ENCODE results near the gene KLHDC3.
"Not testable (repeated sequence)": the region's sequence is repeated elsewhere in the genome, so short reads cannot be mapped to it uniquely, and the experiment has no call there.

KLHDC3 gene

DNA sequence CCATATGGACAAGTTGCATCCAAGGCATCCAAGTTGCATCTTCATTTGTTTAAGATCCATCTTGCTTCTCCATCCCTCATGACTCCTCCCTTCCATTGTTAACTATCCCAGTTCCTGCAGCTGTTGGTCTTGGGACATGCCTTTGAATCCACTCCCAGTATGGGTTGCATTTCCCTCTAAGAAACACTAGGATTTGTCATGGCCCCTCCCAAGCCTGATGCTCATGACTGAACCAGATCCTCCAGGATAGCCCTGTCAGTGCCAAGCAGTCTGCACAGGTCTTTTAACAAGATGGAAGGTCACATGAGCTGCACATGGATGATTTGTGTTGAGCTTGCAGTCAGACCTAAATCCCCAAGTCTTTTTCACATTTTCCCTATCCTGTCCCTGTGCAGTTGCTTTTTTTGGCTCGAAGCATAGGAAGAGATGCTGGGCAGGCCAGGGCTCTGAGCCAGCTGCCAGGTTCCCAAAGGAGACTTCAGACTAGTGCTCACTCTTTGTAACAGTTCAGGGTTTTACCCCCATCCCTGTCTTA, 25.5 kb upstream of the KLHDC3 start:
- no peak for DNase-seq

DNA sequence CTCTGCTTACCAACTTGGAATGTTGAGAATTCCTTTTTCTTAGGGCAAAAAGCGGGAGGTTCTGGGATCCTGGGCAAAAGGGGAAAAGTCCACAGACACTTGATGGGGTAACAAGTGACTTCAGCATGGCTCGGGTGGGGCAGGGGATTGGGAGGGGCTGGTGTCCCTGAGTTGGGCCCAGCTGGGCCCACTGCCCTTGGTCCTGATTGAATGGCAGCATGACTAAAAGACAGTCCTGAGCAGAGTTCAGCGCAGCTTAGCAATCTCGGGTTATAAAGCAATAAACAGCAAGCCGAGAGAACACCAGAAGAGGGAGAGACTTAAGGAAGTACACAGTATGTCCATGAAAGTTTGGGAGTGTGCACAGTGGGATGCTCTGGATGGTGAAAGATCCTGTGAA, 24.1 kb upstream of the KLHDC3 start:
- no peak for DNase-seq

DNA sequence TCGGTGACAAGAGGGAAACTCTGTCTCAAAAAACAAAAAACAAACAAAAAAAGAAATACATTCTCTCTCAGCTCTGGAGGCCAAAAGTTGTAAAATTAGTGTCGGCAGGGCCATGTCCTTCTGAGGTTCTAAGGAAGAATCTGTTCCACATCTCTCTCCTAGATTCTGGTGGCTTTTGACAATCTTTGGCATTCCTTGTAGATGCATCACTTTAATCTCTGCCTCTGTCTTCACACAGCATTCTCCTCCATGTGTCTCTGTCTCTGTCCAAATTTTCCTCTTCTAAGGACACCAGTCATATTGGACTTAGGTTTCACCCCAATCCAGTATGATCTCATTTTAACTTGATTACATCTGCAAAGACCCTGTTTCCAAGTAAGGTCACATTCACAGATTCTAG, 20.6 kb upstream of the KLHDC3 start:
- DNase-seq, result no peak

DNA sequence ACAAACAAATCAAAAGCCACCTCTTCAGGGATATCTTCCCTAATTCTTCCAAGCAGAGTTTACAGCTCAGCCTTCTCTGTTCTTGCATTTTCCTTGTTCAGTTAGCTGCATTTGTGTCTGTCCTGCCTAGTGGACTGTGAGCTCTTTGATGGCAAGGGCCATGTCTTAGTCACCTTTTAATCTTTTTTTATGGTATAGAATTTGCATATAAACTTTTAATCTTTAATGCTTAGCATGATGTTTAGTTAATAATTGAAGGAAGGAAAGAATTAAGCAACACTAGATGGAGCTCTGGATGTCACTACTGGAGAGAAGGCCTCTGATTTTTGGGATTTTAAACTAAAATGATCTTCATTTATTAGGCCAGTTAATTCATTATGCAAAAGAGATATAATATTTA, 17.5 kb upstream of the KLHDC3 start:
- DNase-seq, result no peak

DNA sequence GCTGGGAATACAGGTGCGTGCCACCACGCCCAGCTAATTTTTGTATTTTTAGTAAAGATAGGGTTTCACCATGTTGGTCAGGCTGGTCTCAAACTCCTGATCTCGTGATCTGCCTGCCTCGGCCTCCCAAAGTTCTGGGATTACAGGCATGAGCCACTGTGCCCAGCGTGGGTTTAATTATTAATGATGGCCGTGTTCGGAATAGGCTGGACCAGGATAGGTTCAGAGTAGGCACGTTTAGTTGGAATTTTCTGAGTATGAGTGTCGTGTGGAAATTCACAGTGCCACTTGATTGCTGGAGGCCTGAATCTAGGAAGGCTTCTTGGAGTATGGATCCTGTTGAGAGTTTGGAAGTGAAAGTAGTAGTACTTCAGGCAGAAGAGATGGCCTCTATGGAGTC, 15.8 kb upstream of the KLHDC3 start:
- DNase-seq, result not testable (repeated sequence)

DNA sequence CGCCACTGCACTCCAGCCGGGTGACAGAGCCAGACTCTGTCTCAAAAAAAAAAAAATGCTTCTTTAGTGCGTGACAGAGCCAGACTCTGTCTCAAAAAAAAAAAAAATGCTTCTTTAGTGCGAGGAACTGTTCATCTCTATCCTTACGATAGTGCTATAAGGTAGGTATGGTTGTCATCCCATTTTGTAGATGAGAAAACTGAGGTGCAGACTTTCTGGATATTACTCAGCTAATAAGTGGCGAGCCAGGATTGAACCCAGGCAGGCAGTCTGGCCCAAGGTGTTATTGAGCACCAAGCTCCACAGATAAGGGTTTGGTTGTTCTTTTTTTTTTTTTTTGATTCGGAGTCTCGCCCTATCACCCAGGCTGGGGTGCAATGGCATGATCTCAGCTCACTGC, 12.2 kb upstream of the KLHDC3 start:
- DNase-seq, result no peak

DNA sequence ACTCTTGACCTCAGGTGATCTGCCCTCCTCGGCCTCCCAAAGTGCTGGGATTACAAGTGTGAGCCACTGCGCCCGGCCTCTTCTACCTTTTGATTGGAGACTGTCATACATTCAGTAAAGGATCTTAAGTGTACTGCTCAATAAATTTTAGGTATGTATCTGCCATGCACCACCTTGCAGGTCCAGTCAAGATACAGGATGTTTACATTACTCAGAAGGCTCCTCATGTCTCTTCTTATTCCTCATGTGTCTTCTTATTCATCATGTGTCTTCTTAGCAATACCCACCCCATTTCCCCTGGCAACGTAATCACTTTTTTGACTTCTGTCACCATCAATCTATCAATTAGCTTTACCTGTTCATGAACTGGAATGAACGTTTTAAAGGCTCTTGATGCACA, 8.2 kb upstream of the KLHDC3 start:
- DNase-seq, result no peak

DNA sequence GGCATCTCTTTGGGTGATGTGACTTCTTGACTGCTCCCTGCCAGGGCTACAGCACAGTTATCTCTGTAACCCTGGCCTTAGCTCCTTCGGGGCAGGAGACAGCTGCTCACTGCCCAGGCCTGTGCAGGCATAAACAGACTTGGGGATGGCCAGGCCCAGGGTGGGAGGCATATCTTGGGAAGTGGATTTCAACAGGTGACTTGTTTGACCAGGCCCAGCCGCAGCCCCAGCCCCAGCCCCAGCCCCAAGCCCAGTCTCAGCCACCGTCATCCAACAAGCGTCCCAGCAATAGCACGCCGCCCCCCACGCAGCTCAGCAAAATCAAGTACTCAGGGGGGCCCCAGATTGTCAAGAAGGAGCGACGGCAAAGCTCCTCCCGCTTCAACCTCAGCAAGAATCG, 7.8 kb upstream of the KLHDC3 start:
- no peak for DNase-seq

DNA sequence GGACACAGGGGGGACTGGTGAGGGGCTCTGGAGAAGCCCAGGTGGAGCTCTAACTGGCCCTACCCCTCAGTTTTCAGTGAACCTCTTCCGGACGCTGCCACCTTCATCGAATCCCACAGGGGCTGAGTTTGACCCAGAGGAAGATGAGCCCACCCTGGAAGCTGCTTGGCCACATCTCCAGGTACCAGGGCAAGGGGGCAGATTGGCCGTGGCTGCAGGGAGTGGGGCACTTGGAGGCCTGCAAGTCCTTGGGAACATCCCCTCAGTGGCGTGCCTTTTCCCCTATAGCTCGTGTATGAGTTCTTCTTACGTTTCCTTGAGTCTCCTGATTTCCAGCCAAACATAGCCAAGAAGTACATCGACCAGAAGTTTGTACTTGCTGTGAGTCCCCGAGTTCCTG, 6.9 kb upstream of the KLHDC3 start:
- DNase-seq, result no peak

DNA sequence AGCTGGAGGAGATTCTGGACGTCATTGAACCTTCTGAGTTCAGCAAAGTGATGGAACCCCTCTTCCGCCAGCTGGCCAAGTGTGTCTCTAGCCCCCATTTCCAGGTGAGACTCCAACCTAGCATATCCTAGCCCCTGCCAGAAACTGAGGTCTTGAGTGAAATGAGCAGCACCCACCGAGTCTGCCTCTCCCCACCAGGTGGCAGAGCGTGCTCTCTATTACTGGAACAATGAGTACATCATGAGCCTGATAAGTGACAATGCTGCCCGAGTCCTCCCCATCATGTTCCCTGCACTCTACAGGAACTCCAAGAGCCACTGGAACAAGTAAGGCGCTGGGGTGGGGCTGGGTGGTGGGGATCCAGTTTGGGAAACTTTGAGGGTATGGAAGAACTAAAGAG, 4.9 kb upstream of the KLHDC3 start:
- DNase-seq, result peak; percentile 47

DNA sequence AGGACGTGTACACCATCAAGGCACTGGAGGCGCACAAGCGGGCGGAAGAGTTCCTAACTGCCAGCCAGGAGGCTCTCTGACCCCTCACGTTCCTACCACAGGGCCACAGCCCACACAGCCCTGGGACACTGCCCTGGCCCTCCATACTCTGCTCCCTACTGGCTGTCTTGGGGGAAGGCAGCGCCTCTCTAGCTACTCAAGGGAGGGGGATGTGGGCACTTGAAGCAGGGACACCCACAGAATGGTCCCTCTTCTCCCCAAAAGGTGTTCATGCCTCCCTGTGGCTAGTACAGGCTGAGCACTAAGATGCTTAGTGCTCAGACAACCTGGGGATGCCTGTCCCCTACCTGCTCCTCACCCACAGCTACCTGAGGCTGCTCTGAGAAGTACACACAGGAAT, 2.8 kb upstream of the KLHDC3 start:
- DNase-seq, result no peak

DNA sequence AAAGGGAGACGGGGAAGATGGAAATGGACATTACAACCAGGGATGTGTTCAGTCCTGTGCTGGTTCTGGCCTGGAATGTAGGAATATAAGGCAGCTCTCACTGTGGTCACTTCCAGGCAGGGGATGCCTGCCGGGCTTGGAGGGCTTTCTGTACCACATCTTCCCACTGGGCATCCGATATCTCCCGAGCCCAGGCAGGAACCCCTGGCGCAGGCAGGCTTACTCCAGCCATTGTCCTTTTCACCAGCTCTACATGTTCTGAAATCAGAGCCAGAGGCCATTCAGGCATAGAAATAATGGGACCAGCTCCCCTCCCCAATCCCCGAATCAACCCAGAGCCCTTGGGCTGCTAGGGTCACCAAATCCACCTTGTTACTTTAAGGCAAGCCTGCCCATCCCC, 1.7 kb upstream of the KLHDC3 start:
- DNase-seq, result no peak

DNA sequence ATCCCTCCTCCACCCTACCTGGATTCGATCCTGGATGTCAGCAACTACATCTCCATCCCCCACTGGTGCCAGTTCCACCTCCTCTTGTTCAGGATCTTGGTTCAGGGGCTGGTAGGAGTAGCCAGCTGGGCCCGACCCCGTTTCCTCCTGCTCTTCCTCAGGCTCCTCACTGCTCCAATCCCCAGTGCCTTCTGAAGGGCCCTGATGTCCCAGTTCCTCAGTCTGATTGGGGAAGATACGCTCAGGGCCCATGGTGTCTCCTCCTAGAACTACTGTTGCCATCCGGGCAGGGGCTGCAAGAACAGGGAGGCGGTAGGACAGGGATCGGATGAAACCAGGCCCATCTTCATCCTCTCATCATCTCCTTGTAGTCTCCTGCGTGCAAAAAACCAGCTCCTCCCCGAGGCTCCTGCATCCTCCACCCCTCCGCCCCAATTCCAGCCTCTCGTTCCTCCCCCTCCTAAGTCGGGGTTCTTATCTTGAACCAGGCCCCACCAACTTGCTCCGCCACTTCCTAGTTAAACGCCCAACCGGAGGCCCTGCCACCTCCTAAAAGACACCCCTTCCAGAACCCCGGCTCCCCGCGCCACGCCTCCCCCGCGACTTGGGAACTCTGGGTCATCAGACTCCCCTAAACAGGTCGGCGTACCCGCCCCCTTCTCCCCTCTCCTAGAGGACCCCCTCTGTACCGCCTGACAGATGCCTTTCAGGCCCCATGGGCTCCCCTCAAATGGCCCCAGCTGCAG, 779 bp upstream of the KLHDC3 start:
- no peak for DNase-seq

DNA sequence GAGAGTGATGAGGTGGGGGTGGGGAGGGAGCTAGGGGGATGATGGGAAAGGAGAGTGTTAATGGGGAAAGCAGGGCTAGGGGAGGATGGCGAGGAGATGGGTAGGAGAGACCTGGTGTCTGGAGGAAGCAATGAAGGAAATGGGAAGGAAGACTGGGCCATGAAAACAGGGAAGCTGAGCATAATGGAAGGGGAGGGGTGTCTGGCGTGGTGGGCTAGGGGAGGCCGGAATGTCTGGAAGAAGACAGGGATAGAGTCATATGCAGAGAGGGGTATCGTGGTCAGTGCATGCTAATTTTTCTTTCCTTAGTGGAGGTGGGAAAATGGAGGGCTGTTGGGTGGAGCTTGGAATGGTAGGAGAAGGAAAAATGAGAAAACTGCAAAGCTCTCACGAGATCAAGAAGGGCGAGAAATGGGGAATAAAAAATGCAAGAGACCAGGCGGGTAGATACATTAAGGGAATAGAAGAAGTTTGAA, 423 bp downstream of the KLHDC3 start:
- no peak for DNase-seq

DNA sequence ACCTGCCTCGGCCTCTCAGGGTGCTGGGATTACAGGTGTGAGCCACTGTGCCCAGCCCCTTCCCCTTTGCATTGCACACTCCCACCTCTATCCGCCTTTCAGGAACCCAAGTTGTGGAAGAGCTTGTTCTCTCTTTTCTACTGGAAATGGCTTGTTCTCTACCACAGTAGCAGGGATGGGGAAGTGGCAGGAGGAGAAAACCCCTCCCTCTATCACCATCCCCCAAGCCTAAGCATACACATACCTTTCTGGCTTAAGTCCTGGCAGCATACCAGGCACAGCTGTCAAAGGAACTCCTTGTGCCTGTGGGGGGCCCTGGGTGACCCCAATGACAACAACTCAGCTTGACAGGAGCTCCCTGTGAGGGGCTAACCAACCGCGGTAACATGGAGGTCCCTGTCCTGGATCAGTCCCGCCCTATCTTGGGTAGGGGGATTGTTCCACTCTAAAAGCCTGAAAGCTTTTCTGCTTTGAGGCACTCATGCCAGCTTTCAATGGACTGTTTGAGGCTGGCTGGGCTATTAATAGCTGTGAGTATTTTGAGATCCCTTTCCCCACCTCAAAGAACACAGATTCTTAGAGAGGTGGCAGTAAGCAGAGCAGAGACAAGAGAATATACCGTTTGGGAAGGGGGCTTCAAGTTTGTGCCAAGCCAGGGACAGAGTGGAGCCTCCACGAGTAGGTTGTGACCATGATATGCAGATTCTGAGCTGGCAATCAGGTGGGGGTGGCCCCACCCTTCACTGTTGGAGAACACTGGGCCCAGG, 2.3 kb downstream of the KLHDC3 start:
- DNase-seq, result no peak

DNA sequence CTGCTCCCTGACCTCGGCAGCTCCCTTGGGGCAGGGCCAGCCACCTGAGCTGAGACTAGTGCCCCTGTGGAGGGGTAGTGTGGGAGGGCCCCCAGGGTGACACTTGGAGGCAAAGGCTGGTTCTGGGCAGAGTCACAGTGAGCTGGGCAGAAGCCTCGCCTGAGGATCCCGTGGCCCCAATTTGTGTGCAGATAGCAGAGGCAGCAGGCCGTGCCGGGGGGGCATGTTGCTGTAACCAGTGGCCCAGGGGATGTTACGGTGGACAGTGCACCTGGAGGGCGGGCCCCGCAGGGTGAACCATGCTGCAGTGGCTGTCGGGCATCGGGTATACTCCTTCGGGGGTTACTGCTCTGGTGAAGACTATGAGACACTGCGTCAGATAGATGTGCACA, 2.9 kb downstream of the KLHDC3 start:
- DNase-seq, result no peak

DNA sequence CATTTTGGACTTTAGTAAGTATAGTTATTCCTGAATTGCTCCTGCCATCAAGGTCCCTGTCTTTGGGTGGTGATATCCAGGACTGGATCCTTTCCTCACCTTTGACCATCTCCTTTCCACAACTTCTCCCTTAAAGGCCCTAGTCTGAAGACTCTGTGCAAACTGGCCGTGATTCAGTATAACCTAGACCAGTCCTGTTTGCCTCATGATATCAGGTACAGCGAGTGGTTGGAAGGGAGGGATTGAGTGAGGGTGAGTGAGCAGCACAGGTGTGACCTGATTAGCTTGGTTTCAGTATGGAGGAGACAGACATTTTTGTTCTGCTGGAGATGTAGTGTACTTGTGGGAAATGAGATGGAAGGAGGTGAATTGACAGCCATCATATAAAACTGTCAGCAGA, 5.1 kb downstream of the KLHDC3 start:
- DNase-seq, result no peak

DNA sequence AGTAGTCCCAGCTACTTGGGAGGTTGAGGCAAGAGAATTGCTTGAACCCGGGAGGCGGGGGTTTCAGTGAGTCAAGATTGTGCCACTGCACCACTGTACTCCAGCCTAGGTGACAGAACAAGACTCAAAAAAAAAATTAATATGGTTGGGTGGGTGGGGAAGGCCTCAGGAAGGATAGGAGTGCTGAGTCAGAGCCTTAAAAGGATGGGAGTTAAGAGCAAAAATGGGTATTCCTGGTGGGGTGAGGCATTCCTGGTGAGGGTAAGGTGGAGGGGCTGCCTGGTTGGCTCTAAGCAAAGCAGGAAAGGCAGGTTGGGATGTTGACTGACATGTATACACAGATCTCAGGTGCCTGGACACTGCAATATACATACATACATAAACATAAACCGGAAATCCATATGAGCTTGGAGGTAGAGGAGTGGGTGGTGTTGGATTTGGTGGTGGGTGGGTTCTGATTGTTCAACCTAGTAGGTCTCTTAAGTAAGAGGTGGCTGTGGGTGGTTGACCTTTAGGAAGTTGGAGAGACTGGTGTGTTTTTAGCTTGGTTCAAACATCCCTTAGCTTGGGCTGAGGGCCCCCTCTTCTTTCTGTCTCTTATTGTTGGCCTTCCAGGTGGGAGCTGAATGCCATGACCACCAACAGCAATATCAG, 6.1 kb downstream of the KLHDC3 start:
- no peak for DNase-seq

DNA sequence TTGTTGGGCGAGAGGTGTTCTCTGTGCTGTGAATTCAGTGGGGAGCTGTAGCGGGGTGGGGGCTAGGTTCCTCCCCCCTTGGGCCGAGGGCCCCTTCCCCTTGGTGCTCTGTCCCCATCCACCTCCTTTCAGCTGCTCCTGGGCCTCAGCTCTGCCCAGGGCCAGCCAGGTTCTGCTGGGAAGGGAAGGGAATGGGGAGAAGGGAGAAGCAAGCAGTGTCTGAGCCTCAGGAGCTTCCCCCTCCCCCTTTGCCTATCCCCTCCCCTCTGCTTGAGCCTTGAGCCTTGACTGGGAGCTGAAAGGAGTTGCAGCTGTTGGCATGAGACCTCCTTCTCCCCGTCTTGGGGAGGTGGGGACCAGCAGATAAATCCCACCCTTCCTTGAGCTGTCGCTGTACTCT, 6.8 kb downstream of the KLHDC3 start:
- no peak for DNase-seq

DNA sequence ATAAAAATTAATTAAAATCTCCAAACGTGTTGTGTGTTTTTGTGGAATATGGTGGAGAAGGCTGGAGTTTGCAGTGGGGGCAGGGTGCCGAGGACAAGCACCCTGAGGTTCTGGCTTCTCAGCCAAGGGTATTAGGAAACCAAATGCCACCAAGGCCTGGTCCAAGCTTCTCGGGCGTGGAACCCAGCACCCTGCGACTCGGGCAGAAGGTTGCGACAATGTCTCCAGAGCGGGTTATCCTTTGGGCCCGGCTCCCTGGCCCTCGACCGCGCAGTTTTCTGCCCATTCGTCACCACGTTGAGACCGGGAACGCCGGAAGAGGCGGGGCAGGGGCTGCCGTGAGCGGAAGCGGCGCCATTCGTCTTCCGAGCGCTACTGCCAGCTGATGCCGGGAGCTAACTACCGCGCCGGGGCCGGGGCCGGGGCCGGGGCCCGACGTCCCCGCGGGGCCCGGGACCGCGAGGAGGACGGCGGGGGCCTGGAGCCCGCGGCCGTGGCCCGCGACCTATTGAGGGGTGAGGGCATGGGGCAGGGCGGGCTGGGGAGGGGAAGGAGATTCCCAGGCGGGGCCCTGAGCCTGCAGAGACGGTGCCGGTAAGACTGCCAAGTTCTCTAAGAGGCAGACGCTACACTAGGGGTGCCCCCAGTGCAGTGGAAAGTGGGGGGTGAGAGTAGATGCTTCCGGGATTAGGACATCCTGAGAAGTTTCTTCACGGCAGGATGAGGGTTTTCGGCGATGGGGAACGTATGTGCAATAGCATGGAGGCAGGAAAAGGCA, 7.4 kb downstream of the KLHDC3 start, which contains the start of gene RRP36:
Gene RRP36, plus strand, starts transcription at position 354 of the 778 bp plus-strand sequence. Its CDS starts 32 bp downstream, at position 386.
- peak; percentile 72 for DNase-seq

DNA sequence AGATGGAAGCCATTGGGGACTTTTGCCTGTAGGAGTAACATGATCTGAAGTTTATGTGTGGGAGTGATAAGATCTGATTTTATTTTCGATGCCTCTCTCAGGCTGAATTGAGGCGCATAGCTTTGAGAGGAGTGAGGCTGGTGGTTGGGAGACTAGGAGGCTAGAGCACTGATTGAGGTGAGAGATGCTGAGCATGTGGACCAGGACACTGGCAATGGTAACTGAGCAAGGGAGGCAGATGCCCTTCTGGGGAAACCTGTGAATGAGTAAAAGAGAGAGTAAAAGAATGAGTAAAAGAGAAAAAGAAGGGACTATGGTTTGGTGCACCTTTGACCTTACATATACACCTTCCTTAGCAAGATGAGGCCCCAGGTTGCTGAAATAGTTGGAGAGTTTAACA, 10.4 kb downstream of the KLHDC3 start:
- DNase-seq, result no peak

DNA sequence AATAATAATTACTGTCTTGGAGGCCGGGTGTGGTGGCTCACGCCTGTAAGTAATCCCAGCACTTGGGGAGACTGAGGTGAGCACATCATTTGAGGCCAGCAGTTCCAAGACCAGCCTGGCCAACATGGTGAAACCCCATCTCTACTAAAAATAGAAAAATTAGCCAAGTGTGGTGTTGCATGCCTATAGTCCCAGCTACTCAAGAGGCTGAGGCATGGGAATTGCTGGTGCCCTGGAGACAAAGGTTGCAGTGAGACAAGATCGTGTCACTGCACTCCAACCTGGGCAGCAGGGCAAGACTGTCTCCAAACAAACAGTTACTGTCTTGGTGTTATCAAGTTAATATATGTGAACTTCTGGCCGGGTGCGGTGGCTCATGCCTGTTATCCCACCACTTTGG, 12.3 kb downstream of the KLHDC3 start:
- DNase-seq, result no peak

DNA sequence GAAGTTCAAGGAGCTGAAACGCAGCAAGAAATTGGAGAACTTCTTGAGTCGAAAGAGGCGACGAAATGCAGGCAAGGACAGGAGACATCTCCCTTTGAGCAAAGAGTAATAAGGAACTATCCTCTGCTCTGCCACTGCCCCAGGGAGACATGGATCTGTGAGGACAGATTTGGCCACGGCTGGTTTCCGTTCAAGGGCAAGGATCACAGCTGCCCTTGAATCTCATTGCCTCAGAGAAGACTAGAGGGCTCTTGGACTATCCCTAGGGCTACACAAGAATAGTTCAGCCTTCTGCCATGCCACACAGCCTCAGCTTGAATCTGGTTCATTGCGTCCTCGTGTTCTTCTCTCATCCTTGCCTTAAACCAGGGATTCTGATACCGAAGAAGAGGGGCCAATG, 15.1 kb downstream of the KLHDC3 start:
- no peak for DNase-seq
